ENCODE data around the gene RAB31. TPM values are rescaled to one million over a fixed set of nuclear protein-coding genes. Genes with fewer than 3 reads are reported as not detected.

RAB31 gene
- total RNA-seq, 1 experiment from 2014 or later, result 9.5 TPM

DNA sequence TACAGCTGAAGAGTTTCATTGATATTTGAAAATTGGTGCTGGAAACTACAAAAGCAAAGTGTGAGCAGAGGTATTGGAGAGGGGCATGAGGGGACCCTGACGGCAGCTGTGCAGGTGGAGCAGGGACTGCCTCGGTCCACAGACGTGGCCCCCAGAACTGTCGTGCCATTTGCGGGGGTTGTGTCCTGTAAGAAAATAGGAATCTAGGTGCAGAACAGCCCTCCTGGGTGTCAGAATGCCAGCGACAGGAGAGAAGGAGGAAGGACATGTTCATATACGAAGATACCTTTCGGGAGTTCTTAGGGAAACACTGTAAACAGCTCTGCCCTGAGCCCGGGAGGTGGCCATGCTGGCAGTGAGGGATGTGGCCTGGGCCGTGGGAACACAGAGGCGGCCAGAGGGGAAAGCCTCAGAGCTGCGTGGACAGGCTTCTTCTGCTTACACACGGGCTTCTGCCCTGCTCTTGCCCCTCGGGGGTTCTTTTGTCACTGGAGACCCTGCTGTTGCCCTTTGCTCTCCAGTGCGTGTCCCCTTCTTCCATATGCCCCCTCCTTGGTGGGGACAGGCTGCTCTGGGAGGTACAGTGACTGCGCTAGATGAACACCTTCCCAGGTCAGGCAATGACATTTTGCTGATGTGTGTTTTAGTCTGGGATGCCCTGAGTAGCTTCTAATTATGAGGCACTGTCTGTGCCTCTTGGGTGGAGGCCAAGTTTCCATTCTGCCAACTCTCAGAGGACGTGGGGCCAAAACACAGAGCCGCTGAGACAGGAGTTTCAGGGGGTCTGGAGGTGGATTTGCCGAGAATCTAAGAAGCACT, 95.8 kb downstream of the RAB31 start:
- H3K9me3 ChIP-seq, result no peaks in the 10 kb centered on the region
- TF ChIP-seq CTCF (IDR thresholded peaks at IDR 0.05; ENCODE audit: insufficient read depth in 1 of 2, low read depth in 1 of 2, low read length in 1 of 2, severe bottlenecking in 1 of 2, unreplicated experiment in 1 of 2), result no peak
- no peaks in the 10 kb centered on the region for H3K36me3 ChIP-seq (ENCODE audit: control insufficient read depth, insufficient read depth, low read length)
- no peaks in the 10 kb centered on the region for H3K27me3 ChIP-seq (replicated peaks; ENCODE audit: control insufficient read depth, insufficient read depth, low read length)
- DNase-seq, result no peak
- H3K27me3 Mint-ChIP-seq (ENCODE audit: insufficient read depth, unreplicated experiment), result no peaks in the 10 kb centered on the region
- no peak overlapping the region for H3K4me3 Mint-ChIP-seq (ENCODE audit: unreplicated experiment)
- intact Hi-C loops (cut with micrococcal nuclease; ENCODE audit: unreplicated experiment), result no loop called here
- H3K36me3 Mint-ChIP-seq (ENCODE audit: insufficient read depth, unreplicated experiment), result peaks cover 8% of the 10 kb centered on the region
- H3K9me3 Mint-ChIP-seq (ENCODE audit: unreplicated experiment), result no peaks in the 10 kb centered on the region
- H3K27ac Mint-ChIP-seq (ENCODE audit: unreplicated experiment), result peak overlapping the region; percentile 59
- H3K4me1 ChIP-seq, result peaks cover 46% of the 10 kb centered on the region
- BruUV-seq (replicated peaks), result no TSS peak
- H3K4me3 ChIP-seq (ENCODE audit: low read depth, low read length), result no peak overlapping the region
- H3K4me1 Mint-ChIP-seq (ENCODE audit: low read depth, unreplicated experiment), result peaks cover 24% of the 10 kb centered on the region
- CTCF ChIA-PET, result interaction anchor here (0.7 kb wide), 1 partner anchor 20 kb away, joined by 9 read pairs; no protein-coding TSS in a partner anchor
- POLR2A ChIA-PET, result no interaction called here

DNA sequence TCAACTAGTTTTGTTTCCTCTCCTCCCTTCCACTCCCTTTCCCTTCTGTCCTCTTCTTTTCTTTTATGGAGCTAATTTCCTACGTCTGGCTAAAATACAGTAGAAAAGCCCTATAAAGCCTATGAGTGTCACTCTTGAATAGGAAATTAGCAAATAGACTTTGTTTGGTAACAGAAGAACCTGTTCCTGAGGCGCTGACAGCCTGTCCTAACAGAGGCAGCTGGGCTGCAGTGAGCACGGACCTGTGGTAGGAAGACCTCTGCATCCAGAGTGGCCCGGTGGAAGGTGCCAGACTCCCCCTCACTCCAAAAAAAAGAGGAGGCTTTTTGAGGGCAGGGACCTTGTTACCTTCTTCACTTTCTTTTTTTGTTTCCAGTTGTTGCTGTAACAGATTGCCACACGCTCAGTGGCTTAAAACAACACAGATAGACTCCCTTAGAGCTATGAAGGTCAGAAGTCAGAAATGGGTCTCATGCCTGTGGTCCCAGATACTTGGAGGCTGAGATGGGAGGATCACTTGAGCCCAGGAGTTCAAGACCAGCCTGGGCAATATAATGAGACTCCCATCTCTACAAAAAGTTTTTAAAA, 96.5 kb downstream of the RAB31 start:
- BruUV-seq (replicated peaks), result no TSS peak
- Mint-ChIP-seq H3K27ac (ENCODE audit: unreplicated experiment) (peak overlapping the region; percentile 59), H3K27me3 (ENCODE audit: insufficient read depth, unreplicated experiment) (no peaks in the 10 kb centered on the region), H3K4me1 (ENCODE audit: low read depth, unreplicated experiment) (peaks cover 24% of the 10 kb centered on the region), H3K36me3 (ENCODE audit: insufficient read depth, unreplicated experiment) (peaks cover 8% of the 10 kb centered on the region), H3K4me3 (ENCODE audit: unreplicated experiment) (no peak overlapping the region), H3K9me3 (ENCODE audit: unreplicated experiment) (no peaks in the 10 kb centered on the region)
- ChIA-PET CTCF (no interaction called here), POLR2A (no interaction called here)
- Histone ChIP-seq H3K36me3 (ENCODE audit: control insufficient read depth, insufficient read depth, low read length) (no peaks in the 10 kb centered on the region), H3K9me3 (no peaks in the 10 kb centered on the region), H3K4me3 (ENCODE audit: low read depth, low read length) (no peak overlapping the region), H3K27me3 (replicated peaks; ENCODE audit: control insufficient read depth, insufficient read depth, low read length) (no peaks in the 10 kb centered on the region), H3K4me1 (peaks cover 53% of the 10 kb centered on the region)
- no peak for DNase-seq
- intact Hi-C loops (cut with micrococcal nuclease; ENCODE audit: unreplicated experiment), result no loop called here
- TF ChIP-seq CTCF (IDR thresholded peaks at IDR 0.05; ENCODE audit: insufficient read depth in 1 of 2, low read depth in 1 of 2, low read length in 1 of 2, severe bottlenecking in 1 of 2, unreplicated experiment in 1 of 2), result no peak

GRCh38 chr18:9806905-9807304, 98.8 kb downstream of the RAB31 start:
- CTCF ChIA-PET, result no interaction called here
- no peaks in the 10 kb centered on the region for H3K36me3 ChIP-seq (ENCODE audit: control insufficient read depth, insufficient read depth, low read length)
- Mint-ChIP-seq H3K36me3 (ENCODE audit: insufficient read depth, unreplicated experiment) (peaks cover 8% of the 10 kb centered on the region), H3K9me3 (ENCODE audit: unreplicated experiment) (no peaks in the 10 kb centered on the region), H3K4me1 (ENCODE audit: low read depth, unreplicated experiment) (peaks cover 24% of the 10 kb centered on the region), H3K4me3 (ENCODE audit: unreplicated experiment) (no peak overlapping the region), H3K27me3 (ENCODE audit: insufficient read depth, unreplicated experiment) (no peaks in the 10 kb centered on the region), H3K27ac (ENCODE audit: unreplicated experiment) (peak overlapping the region; percentile 80)
- no peaks in the 10 kb centered on the region for H3K27me3 ChIP-seq (replicated peaks; ENCODE audit: control insufficient read depth, insufficient read depth, low read length)
- POLR2A ChIA-PET, result no interaction called here
- H3K4me3 ChIP-seq (ENCODE audit: low read depth, low read length), result no peak overlapping the region
- H3K9me3 ChIP-seq, result no peaks in the 10 kb centered on the region
- intact Hi-C loops (cut with micrococcal nuclease; ENCODE audit: unreplicated experiment), result no loop called here
- peaks cover 53% of the 10 kb centered on the region for H3K4me1 ChIP-seq
- BruUV-seq (replicated peaks), result no TSS peak
- DNase-seq, result no peak
- no peak for TF ChIP-seq CTCF (IDR thresholded peaks at IDR 0.05; ENCODE audit: insufficient read depth in 1 of 2, low read depth in 1 of 2, low read length in 1 of 2, severe bottlenecking in 1 of 2, unreplicated experiment in 1 of 2)
